ENCODE measurements around the gene SLC29A3.

DNA sequence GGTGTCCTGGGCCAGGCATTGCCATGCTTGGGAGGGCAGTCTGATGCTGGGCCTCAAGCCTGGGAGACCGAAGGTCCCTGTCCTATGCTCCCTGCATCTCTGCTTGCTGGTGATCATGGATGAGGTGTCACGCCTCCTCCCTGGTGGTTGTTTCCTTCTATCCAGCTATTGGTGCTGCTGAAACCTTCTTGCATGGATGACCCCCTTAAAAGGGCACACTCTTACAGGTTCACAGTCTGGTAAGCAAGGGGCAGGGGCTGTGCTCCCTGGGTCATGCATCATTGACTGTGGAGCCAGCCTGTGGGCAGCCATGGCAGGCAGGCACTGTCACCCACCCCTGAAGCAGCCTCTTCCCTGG, 36.8 kb upstream of the SLC29A3 start:
- TF ChIP-seq CTCF (IDR thresholded peaks at IDR 0.05; ENCODE audit: insufficient read depth, low read length, poor library complexity, severe bottlenecking) = no peak
- TF ChIP-seq EZH2phosphoT487 (conservative IDR thresholded peaks at IDR 0.05; ENCODE audit: low read length) = no peak
